Spleen (tissue), 7 donors: Measurements from ENCODE around the gene GPR156.
"Not testable (repeated sequence)": the region's sequence is repeated elsewhere in the genome, so short reads cannot be mapped to it uniquely, and the experiment has no call there.

Experiments used
- POLR2AphosphoS5 ChIP-seq, 3 donors: sonication (generic); formaldehyde crosslinking; IDR thresholded peaks; one replicate each; pipeline ENCODE4 v1.5.1; 2017; ENCODE audit warnings: antibody characterized with exemption in 3 of 3
- TF ChIP-seq, protein P1 (sequence below), 11 experiments: fragments of 200-600 bp in 7 of 11; fragments of 450-650 bp in 4 of 11; sonication (generic) in 4 of 11; IDR thresholded peaks in 8 of 11; conservative IDR thresholded peaks in 3 of 11; 1 replicate in 7 of 11; 2 replicates in 4 of 11; pipeline versions ENCODE4 v1.4.0 to v1.8.0; 2016 to 2021; ENCODE audit warnings: antibody characterized with exemption in 11 of 11, inconsistent platforms in 4 of 11, mild to moderate bottlenecking in 1 of 11
- donor health status: DM: no; HTN: no; CAD: no; lungs with moderate emphysema.
- donor health status: DM: no; HTN: no; CAD: no.
- donor health status: DM: no; HTN: no; CAD: no.

DNA sequence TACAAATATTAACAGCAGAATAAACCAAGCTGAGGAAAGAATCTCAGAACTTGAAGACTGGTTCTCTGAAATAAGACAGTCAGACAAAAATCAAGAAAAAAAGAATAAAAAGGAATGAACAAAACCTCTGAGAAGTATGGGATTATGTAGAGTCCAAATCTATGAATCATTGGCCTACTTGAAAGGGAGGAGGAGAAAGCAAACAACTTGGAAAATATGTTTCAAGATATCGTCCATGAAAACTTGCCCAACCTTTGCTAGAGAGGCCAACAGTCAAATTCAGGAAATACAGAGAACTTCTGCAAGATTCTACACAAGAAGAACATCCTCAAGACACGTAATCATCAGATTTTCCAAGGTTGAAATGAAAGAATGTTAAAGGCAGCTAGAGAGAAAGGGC lies 6.5 kb upstream of the GPR156 start:
- TF ChIP-seq POLR2AphosphoS5 (IDR thresholded peaks at IDR 0.05), result not testable (repeated sequence)
- TF ChIP-seq, protein P1, sequence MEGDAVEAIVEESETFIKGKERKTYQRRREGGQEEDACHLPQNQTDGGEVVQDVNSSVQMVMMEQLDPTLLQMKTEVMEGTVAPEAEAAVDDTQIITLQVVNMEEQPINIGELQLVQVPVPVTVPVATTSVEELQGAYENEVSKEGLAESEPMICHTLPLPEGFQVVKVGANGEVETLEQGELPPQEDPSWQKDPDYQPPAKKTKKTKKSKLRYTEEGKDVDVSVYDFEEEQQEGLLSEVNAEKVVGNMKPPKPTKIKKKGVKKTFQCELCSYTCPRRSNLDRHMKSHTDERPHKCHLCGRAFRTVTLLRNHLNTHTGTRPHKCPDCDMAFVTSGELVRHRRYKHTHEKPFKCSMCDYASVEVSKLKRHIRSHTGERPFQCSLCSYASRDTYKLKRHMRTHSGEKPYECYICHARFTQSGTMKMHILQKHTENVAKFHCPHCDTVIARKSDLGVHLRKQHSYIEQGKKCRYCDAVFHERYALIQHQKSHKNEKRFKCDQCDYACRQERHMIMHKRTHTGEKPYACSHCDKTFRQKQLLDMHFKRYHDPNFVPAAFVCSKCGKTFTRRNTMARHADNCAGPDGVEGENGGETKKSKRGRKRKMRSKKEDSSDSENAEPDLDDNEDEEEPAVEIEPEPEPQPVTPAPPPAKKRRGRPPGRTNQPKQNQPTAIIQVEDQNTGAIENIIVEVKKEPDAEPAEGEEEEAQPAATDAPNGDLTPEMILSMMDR (IDR thresholded peaks at IDR 0.05 in 8 of 11, conservative IDR thresholded peaks at IDR 0.05 in 3 of 11), result not testable (repeated sequence)
